ENCODE results near the gene JAML. TPM values are rescaled to one million over a fixed set of nuclear protein-coding genes. Genes with fewer than 3 reads are reported as not detected.

JAML gene
- total and polyA plus RNA-seq, 2 of the 8 experiments (the other 6 are each of a cell fraction or from before 2014, with no cell fraction given), result 0.12 to 0.58 TPM

GRCh38 chr11:118145285-118146227 lies 79.3 kb downstream of the JAML start (continued):
- TF ChIP-seq CBX5 (IDR thresholded peaks at IDR 0.05; ENCODE audit: low read depth, low read length) (no peak), YY1 (IDR thresholded peaks at IDR 0.05; ENCODE audit: low read depth, low read length) (peak; percentile 56; the same call in 1 of the 2 replicates), PHF8 (conservative IDR thresholded peaks at IDR 0.05; ENCODE audit: low read depth, low read length) (peak; percentile 46; the same call in 1 of the 2 replicates), RXRA (IDR thresholded peaks at IDR 0.05; ENCODE audit: insufficient read depth, low read depth, low read length) (no peak), TAF7 (optimal IDR thresholded peaks at IDR 0.05; ENCODE audit: borderline replicate concordance, low read depth, low read length) (peak; percentile 26)

All from H1 (cell line).